HG03135 (cell line): ENCODE results near the gene HRC.
"Not testable (repeated sequence)": the region's sequence is repeated elsewhere in the genome, so short reads cannot be mapped to it uniquely, and the experiment has no call there.

Experiments used
- ATAC-seq: cut with Tn5 transposase; IDR thresholded peaks from one replicate; pipeline ENCODE4 v1.9.1; 2021; ENCODE audit warnings: mild to moderate bottlenecking, moderate library complexity; ENCODE audit not compliant: unreplicated experiment

Gene HRC, protein sequence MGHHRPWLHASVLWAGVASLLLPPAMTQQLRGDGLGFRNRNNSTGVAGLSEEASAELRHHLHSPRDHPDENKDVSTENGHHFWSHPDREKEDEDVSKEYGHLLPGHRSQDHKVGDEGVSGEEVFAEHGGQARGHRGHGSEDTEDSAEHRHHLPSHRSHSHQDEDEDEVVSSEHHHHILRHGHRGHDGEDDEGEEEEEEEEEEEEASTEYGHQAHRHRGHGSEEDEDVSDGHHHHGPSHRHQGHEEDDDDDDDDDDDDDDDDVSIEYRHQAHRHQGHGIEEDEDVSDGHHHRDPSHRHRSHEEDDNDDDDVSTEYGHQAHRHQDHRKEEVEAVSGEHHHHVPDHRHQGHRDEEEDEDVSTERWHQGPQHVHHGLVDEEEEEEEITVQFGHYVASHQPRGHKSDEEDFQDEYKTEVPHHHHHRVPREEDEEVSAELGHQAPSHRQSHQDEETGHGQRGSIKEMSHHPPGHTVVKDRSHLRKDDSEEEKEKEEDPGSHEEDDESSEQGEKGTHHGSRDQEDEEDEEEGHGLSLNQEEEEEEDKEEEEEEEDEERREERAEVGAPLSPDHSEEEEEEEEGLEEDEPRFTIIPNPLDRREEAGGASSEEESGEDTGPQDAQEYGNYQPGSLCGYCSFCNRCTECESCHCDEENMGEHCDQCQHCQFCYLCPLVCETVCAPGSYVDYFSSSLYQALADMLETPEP

DNA sequence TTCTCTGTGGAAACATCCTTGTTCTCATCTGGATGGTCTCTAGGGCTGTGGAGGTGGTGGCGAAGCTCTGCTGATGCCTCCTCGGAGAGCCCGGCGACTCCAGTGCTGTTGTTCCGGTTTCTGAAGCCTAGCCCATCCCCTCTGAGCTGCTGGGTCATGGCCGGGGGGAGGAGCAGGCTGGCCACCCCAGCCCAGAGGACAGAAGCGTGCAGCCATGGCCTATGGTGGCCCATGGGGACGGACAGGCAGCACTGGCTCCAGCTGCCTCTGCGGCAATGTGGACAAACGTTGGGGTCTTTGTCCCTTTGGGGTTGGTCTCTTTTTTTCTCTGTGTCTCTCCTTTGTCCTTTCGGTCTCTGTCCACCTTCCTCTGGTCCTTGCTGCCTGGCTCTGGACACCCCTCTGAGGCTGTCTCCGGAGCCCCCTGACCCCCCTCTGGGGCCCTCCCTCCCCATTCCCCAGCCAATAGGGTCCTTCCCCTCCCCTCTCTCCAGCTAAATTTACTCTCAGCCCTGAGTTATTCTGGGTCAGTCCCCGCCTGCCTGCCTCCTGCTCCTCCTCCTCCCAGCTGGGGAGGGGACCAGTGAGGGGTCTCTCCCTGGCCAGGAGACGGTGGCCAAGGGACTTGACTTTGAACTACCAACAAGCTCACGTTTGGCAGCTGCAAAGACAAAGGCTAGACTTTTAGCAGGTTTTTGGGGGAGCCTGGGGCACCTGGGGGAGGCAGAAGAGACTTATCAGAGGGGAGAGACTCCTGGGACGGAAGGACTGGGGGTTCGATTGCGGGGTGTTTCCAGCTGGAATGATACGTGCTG is at the start of gene HRC:
Gene HRC (minus strand): TSS at position 392 of the 815 bp plus-strand sequence. CDS start 159 bp downstream, at position 233.
- ATAC-seq = no peak

DNA sequence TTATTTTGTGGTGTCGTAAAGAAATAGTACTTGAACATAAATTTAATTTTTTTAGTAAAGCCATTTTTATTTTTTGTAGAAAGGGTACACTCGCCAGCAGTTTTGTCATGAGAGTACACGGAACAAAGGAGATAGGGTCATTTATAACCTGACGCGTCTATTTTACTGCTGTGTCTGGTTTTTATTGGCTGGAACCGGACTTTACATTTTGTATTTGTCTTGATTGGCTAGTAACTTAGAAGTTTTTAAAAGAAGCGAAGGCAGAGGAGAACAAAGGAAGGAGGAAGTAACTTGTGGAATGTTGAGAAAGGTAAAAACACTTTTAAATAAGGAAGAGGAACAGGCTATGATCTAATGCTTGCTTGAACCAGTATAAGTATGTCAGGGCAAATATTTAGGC is 45.8 kb upstream of the HRC start:
- ATAC-seq = no peak

DNA sequence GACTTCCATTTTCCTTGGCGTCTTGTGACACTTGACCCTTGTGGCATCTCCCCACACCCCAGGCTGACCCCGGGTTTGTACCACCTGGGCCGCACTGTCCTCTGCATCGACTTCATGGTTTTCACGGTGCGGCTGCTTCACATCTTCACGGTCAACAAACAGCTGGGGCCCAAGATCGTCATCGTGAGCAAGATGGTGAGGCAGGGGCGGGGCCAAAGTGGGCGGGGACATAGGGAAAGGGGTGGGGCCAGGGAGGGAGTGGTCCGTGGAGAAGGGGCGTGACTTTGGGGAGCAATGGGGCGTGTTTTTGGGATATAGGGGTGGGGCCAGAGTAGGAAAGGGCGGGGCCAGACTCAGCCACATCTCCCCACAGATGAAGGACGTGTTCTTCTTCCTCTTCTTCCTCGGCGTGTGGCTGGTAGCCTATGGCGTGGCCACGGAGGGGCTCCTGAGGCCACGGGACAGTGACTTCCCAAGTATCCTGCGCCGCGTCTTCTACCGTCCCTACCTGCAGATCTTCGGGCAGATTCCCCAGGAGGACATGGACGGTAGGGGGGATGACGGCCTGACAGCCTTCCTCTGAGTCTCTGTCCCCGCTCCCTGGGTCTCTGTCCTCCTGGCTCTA is 45.2 kb upstream of the HRC start:
- no peak for ATAC-seq

DNA sequence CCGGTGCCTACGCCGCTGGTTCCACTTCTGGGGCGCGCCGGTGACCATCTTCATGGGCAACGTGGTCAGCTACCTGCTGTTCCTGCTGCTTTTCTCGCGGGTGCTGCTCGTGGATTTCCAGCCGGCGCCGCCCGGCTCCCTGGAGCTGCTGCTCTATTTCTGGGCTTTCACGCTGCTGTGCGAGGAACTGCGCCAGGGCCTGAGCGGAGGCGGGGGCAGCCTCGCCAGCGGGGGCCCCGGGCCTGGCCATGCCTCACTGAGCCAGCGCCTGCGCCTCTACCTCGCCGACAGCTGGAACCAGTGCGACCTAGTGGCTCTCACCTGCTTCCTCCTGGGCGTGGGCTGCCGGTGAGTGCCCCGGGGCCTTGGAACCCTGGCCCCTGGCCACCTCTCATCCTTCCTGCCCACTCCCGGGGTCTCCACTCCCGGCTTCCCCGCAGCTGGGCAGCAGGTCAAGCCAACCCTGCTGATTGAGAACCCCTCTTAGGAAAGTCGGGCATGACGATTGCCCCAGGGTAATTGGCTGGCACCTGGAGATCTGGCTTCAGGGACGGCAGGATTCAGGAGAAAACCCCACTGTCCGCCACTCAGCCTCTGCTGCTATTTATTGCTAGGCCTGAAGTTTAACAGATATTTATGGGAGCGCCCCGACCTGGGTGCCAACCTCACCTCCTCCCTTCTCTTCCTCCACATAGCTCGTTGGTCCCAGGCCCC is 41.5 kb upstream of the HRC start:
- ATAC-seq = no peak

DNA sequence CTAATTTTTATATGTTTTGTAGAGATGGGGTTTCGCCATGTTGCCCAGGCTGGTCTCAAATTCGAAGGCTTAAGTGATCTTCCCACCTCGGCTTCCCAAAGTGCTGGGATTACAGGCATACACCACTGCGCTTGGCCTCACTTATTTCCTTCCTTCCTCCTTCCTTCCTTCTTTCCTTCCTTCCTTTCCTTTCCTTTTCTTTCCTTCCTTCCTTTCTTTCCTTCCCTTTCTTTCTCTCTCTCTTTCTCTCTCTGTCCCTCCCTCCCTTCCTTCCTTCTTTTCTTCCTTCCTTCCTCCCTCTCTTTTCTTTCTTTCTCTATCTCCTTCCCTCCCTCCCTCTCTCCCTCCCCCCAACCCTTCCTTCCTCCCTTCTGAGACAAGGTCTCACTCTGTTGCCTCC is 39.2 kb upstream of the HRC start:
- no peak for ATAC-seq

DNA sequence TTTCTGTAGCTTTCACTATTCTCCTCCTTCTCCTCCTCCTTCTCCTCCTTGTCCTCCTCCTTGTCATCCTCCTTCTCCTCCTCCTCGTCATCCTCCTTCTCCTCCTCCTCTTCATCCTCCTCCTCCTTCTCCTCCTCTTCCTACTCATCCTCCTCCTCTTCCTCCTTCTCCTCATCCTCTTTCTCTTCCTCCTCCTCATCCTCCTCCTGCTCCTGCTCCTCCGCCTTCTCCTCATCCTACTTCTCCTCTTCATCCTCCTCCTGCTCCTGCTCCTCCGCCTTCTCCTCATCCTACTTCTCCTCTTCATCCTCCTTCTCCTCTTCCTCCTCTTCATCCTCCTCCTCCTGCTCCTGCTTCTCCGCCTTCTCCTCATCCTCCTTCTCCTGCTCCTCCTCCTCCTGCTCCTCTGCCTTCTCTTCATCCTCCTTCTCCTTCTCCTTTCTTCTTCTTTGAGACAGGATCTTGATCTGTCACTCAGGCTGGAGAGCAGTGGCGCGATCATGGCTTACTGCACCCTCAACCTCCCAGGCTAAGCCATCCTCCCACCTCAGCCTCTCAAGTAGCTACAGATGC is 38.7 kb upstream of the HRC start:
- no peak for ATAC-seq

DNA sequence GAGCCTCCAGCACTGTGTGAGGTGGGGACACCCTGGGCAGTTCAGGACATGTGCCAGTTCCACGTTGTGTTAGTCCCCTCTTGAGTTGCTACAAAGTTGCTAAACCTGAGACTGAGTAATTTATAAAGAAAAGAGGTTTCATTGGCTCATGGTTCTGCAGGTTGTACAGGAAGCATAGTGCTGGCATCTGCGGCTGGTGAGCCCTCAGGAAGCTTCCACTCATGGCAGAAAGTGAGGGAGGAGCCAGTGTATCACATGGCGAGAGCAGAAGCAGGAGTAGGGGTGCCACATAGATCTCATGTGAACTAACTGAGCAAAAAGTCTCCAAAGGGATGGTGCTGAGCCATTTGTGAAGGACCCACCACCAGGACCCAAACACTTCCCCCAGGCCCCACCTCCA is 35.6 kb upstream of the HRC start:
- no peak for ATAC-seq

DNA sequence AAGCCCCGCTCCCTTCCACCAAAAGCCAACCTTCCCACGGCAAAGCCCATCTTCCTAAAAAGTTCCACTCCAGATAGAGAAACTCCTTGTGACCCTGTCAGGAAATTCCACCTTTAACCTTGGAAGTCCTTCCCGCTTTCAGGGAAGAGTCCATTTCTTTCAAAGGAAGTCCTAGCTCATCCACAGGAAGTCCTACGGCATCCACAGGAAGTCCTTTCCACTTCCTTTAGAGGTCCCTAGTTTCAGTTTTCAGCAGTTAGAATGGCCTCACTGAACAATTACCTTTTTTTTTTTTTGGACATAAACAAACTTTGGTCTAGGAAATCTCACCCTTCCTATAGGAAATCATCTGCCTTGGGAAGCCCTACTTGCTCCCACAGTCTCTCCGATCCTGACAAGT is 34.1 kb upstream of the HRC start:
- no peak for ATAC-seq

DNA sequence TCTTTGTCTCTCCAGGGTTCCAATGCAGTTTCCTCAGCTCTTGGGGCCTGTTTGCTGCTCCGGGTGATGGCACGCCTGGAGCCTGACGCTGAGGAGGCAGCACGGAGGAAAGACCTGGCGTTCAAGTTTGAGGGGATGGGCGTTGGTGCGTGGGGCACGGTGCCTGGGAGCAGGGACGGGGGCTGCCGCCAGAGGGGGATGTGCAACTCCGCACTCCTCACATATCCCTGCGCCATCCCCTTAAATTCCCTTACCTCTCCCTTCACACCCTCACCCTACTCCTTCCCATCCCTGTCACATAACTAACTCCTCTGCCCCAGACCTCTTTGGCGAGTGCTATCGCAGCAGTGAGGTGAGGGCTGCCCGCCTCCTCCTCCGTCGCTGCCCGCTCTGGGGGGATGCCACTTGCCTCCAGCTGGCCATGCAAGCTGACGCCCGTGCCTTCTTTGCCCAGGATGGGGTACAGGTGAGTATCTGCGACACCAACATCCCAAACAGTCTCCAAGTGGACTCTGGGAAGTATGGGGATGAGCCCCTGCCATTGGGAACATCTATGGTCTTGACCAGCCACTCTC is 33.5 kb upstream of the HRC start:
- no peak for ATAC-seq

DNA sequence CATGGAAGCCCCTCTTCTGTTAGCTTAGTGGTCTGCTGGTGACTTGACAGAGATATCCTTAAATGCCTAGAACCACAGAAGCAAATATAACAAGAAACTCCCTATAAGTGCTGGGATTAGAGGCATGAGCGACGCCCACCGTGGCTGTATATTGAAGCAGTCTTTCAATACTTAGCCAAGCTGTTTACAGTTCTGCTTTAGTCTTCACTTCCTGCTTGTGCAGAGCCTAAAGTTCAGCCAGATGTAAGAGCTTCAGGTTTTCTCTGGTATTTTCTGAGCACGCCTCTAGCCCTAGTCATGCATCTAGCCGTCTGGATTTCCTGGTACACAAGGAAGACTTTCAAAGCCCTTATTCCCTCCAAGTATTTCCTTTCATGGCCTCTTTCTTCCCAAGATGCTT is 30.9 kb upstream of the HRC start:
- no peak for ATAC-seq

DNA sequence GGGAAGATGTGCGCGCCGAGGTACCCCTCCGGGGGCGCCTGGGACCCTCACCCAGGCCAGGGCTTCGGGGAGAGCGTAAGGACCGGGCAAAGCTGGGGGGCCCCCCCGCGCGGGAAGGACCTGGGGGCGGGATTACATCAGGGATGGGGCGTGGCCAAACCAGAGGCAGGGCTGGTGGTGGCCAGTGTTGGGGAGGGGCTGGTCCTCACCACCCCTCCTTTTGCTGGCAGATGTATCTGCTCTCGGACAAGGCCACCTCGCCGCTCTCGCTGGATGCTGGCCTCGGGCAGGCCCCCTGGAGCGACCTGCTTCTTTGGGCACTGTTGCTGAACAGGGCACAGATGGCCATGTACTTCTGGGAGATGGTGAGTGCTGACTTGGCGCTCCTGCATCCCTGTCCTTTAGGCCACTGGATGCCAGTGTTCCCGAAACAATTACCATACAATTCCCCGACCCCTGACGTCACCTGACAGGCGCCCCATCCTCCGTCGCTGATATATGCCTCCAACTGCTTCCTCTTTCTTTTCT is 27.7 kb upstream of the HRC start:
- no peak for ATAC-seq

DNA sequence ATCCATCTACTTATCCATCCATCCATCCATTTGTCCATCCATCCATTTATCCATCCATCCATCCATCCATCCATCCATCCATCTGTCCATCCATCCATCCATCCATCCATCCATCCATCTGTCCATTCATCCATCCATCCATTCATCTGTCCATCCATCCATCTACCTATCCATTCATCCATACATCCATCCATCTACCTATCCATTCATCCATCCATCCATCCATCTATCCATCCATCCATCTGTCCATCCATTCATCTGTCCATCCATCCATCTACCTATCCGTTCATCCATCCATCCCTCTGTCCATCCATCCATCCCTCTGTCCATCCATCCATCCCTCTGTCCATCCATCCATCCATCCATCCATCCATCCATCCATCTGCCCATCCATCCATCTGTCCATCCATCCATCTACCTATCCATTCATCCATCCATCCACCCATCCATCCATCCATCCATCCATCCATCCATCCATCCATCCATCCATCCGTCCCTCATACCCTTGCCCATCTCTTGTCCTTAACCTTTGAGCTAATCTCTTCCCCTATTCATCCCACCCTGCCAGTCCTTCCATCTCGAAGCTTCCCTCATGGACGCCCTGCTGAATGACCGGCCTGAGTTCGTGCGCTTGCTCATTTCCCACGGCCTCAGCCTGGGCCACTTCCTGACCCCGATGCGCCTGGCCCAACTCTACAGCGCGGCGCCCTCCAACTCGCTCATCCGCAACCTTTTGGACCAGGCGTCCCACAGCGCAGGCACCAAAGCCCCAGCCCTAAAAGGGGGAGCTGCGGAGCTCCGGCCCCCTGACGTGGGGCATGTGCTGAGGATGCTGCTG is 27.0 kb upstream of the HRC start:
- ATAC-seq = not testable (repeated sequence)

DNA sequence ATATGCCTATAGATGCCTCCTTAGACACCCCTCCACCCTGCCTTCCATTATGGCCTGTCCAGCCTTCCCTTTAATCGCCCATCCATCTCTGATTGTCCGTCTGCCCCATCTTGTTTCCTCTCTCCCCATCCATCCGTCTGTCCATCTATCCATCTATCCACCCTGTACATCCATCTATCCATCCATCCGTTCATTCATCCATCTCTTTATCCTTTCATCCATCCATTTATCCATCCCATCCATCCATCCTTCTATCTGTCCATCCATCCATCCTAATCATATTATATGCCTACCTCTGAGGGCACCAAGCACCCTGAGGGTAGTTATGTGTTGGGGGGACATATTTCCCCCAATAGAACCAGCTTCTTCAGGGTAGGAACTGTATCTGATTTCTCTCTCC is 25.5 kb upstream of the HRC start:
- no peak for ATAC-seq

DNA sequence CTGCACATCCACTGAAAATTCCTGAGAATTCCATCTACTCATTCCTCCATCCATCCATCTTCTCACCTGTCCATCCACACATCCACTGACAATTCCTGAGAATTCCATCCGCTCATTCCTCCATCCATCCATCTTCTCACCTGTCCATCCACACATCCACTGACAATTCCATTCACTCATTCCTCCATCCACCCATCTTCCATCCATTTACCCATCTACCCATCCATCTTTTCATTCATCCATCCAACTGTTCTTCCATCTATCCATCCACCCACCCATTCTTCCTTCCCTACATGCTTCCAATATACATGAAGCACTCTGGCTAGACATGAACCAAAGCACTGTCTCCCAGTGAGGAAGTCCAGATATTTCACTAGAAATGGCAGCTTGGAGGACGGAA is 18.0 kb upstream of the HRC start:
- ATAC-seq = no peak

DNA sequence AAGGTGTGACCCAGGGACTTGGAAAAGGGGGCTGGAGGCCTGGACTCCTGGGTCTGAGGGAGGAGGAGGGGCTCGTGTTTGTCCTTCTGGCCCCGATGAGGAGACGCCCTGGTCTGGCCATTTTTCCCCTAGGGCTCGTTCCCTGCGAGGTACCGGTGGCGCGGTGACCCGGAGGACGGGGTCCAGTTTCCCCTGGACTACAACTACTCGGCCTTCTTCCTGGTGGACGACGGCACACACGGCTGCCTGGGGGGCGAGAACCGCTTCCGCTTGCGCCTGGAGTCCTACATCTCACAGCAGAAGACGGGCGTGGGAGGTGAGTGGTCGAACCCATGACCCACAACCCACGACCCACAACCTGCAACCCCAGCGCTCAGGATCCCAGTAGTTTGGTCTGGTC is 13.2 kb upstream of the HRC start:
- ATAC-seq = no peak

DNA sequence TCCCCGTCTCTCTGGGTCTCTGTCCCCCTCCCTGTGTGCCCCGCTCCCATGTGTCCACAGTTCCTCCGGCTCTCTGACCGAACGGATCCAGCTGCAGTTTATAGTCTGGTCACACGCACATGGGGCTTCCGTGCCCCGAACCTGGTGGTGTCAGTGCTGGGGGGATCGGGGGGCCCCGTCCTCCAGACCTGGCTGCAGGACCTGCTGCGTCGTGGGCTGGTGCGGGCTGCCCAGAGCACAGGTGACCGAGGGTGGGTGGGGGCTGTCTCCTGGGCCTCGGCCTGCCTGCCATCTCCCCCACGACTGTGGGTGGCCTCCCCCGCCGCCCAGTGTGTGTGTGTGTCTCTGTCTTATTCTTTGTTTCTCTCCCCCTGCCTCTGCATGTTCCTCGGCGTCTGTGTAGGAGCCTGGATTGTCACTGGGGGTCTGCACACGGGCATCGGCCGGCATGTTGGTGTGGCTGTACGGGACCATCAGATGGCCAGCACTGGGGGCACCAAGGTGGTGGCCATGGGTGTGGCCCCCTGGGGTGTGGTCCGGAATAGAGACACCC is 12.7 kb upstream of the HRC start:
- ATAC-seq = no peak

DNA sequence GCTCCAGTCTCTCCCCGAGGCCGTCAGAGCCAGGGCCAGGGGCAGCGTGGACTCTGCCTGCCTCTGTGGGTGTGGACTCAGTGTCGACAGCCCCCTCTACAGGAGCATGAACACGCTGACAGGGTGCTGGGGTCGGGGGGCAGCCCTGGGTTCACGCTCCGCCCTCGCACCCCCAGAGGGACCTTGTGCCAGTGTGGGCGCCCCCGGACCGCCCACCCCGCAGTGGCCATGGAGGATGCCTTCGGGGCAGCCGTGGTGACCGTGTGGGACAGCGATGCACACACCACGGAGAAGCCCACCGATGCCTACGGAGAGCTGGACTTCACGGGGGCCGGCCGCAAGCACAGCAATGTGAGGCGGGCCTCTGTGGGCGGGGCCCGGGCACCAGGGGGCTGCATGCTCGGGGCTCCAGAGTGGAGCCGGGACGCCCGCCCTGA is 10.7 kb upstream of the HRC start:
- no peak for ATAC-seq

DNA sequence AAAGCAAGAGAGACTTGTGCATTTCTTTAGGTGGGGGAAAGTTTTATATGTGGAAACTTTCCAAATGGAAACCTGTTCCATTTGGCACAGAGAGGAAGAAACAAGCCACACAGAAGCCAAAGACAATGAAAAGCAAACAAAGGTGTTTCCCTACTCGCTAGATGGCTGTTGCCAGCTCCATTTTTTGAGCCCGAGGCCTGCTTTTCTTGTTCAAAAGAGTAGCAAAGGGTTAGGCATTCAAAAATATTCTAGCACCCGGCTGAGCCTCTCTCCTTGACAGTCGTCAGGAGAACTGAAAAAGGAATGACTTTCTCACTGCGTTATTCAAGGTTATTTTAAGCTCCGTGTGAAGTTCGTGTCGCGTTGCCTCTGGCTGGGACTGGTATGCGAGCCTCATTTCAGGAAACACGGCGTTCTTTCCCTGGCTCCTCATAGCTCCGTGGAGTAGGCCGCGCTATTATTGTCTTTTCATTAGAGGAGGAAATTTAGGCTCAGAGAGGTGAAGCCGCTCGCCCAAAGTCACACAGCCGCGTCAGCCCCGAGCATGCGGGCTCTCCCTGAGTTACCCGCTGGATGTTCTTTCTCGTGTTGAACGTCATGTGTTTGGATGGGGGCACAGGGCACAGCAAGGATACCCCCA is 10.0 kb upstream of the HRC start:
- ATAC-seq = no peak
